HG03457 (cell line): ENCODE results near the gene MAP3K12.
"Not testable (repeated sequence)": the region's sequence is repeated elsewhere in the genome, so short reads cannot be mapped to it uniquely, and the experiment has no call there.

Experiments
- ATAC-seq: cut with Tn5 transposase; IDR thresholded peaks from one replicate; pipeline ENCODE4 v1.9.1; 2021; ENCODE audit warnings: moderate number of reproducible peaks; ENCODE audit not compliant: unreplicated experiment

MAP3K12 gene

GRCh38 chr12:53499266-53500141, at the start of gene MAP3K12:
Gene MAP3K12 (minus strand): TSS chr12:53499458. CDS start chr12:53487391, 12,067 bp downstream.
- no peak for ATAC-seq

GRCh38 chr12:53548354-53548753, 49.1 kb upstream of the MAP3K12 start:
- ATAC-seq = not testable (repeated sequence)

GRCh38 chr12:53543539-53543938, 44.3 kb upstream of the MAP3K12 start:
- peak; percentile 69 for ATAC-seq

GRCh38 chr12:53539526-53539925, 40.3 kb upstream of the MAP3K12 start:
- no peak for ATAC-seq

- ATAC-seq = no peak
These were observed 39.0 kb upstream of the MAP3K12 start for GRCh38 chr12:53538209-53538689.

GRCh38 chr12:53536962-53537361, 37.7 kb upstream of the MAP3K12 start:
- ATAC-seq = no peak

GRCh38 chr12:53533471-53533870, 34.2 kb upstream of the MAP3K12 start:
- no peak for ATAC-seq

- no peak for ATAC-seq
These were observed 33.5 kb upstream of the MAP3K12 start for GRCh38 chr12:53532524-53533445.

- no peak for ATAC-seq
These were observed 32.8 kb upstream of the MAP3K12 start for GRCh38 chr12:53532021-53532420.

- ATAC-seq = no peak
These were observed 31.7 kb upstream of the MAP3K12 start for GRCh38 chr12:53530920-53531319.

GRCh38 chr12:53530061-53530460, 30.8 kb upstream of the MAP3K12 start:
- ATAC-seq = no peak

GRCh38 chr12:53524476-53524875, 25.2 kb upstream of the MAP3K12 start:
- no peak for ATAC-seq

GRCh38 chr12:53523131-53523530, 23.9 kb upstream of the MAP3K12 start:
- no peak for ATAC-seq

GRCh38 chr12:53518381-53518780, 19.1 kb upstream of the MAP3K12 start:
- ATAC-seq = no peak

GRCh38 chr12:53516758-53517455, 17.6 kb upstream of the MAP3K12 start:
- no peak for ATAC-seq

- ATAC-seq = no peak
These were observed 16.0 kb upstream of the MAP3K12 start for GRCh38 chr12:53515291-53515680.

GRCh38 chr12:53514628-53515290, 15.5 kb upstream of the MAP3K12 start:
- ATAC-seq = no peak

- ATAC-seq = no peak
These were observed 14.6 kb upstream of the MAP3K12 start for GRCh38 chr12:53513712-53514410.

- no peak for ATAC-seq
These were observed 11.0 kb upstream of the MAP3K12 start for GRCh38 chr12:53510181-53510812.
